Astrocyte of the cerebellum (primary cell): ENCODE measurements around the gene CLIC5.

ENCODE experiments used
- DNase-seq: peaks from one replicate; pipeline ENCODE4 v3.0.0-alpha.2; 2011; ENCODE audit warnings: low read depth
- H3K4me3 ChIP-seq: 2 replicates; pipeline ENCODE4 v1.5.1; 2011; ENCODE audit warnings: mild to moderate bottlenecking, low read depth, low read length, moderate library complexity
- in situ Hi-C: cut with HindIII; loops from 2 replicates; pipeline ENCODE4 v1.10.0; 2017; ENCODE audit warnings: low sequenced_read_pairs
- TF ChIP-seq, protein P1 (sequence below): IDR thresholded peaks from 2 replicates; pipeline ENCODE4 v1.5.1; 2012; ENCODE audit warnings: low read length, low read depth, moderate library complexity, mild to moderate bottlenecking; ENCODE audit errors: missing control alignments

The CLIC5 gene

DNA sequence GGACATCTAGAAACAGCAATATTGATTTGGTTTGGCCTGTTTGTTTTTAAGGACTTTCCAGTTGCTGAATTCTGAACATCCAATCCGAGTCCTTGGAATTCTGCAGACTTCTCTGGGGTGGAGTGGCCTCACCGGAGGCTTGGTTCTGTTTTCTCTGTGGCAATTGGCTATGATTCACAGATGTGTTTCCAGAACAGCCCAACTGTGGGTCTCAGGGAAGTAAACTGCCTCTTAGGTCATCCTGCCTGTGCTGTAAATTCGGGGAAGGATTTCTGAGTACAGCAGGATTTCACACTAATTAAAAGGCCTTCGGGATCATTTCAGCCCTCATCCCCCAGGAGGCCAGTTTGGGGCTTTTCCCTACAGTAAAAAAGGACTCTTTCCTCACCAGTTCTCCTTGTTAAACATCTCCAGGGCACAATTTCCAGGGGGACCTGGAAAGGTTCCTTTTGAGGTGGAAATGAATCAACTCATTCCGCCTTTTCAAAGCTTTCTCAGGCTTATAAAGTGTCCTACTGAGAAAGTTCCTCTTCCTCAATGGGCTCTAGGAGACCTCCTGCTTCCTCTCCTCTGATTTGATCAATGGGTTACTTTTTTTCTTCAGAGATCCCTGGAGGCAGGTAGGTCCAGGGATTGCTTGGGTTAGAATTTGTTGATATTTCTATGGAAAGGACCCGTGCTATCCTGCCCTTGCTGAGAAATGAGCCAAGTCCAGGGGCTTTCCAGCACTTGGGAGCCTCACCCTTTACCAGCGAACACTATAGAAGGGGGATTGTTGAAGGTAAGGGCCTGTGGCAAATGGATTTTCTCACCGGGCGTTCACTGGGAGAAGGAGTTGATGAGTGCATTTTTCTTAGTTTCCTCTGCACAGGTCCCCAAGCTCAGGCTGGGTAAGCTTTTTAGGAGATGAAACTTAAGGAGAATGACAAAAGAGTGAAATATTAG is 114.6 kb downstream of the CLIC5 start:
- DNase-seq, result peak; percentile 32
- no peak overlapping the region for H3K4me3 ChIP-seq
- TF ChIP-seq, protein P1, sequence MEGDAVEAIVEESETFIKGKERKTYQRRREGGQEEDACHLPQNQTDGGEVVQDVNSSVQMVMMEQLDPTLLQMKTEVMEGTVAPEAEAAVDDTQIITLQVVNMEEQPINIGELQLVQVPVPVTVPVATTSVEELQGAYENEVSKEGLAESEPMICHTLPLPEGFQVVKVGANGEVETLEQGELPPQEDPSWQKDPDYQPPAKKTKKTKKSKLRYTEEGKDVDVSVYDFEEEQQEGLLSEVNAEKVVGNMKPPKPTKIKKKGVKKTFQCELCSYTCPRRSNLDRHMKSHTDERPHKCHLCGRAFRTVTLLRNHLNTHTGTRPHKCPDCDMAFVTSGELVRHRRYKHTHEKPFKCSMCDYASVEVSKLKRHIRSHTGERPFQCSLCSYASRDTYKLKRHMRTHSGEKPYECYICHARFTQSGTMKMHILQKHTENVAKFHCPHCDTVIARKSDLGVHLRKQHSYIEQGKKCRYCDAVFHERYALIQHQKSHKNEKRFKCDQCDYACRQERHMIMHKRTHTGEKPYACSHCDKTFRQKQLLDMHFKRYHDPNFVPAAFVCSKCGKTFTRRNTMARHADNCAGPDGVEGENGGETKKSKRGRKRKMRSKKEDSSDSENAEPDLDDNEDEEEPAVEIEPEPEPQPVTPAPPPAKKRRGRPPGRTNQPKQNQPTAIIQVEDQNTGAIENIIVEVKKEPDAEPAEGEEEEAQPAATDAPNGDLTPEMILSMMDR, result no peak
- in situ Hi-C loops, result no loop called here

DNA sequence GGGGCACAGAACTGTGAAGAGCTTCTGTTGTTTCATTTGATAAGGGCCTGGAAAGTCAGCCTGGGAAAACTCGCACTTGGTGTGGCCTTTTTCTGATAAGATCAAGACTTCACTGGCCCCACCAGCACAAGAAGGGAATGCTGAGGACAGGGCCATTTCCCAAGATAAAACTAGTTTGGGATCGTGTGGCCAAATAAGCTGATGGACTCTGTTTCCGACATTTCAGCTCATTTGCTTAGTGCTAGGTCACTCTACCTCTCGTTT is 116.0 kb downstream of the CLIC5 start:
- DNase-seq, result no peak
- no peak overlapping the region for H3K4me3 ChIP-seq
- TF ChIP-seq, protein P1, result no peak
- in situ Hi-C loops, result loop anchor here (5.0 kb wide), 1 partner anchor 57 kb away; no protein-coding TSS in a partner anchor

- TF ChIP-seq, protein P1, result no peak
- in situ Hi-C loops, result loop anchor here (5.0 kb wide), 1 partner anchor 57 kb away; no protein-coding TSS in a partner anchor
- no peak overlapping the region for H3K4me3 ChIP-seq
- no peak for DNase-seq
These were observed 116.5 kb downstream of the CLIC5 start for GRCh38 chr6:45898941-45899682.

- in situ Hi-C loops, result loop anchor here (5.0 kb wide), 1 partner anchor 55 kb away; no protein-coding TSS in a partner anchor
- H3K4me3 ChIP-seq, result no peak overlapping the region
- peak; percentile 51 for DNase-seq
- TF ChIP-seq, protein P1, result no peak
These were observed 118.7 kb downstream of the CLIC5 start for GRCh38 chr6:45896783-45897441.

GRCh38 chr6:45895569-45895968 is 120.1 kb downstream of the CLIC5 start:
- DNase-seq, result no peak
- TF ChIP-seq, protein P1, result no peak
- in situ Hi-C loops, result loop anchor here (5.0 kb wide), 1 partner anchor 53 kb away; no protein-coding TSS in a partner anchor
- H3K4me3 ChIP-seq, result no peak overlapping the region

DNA sequence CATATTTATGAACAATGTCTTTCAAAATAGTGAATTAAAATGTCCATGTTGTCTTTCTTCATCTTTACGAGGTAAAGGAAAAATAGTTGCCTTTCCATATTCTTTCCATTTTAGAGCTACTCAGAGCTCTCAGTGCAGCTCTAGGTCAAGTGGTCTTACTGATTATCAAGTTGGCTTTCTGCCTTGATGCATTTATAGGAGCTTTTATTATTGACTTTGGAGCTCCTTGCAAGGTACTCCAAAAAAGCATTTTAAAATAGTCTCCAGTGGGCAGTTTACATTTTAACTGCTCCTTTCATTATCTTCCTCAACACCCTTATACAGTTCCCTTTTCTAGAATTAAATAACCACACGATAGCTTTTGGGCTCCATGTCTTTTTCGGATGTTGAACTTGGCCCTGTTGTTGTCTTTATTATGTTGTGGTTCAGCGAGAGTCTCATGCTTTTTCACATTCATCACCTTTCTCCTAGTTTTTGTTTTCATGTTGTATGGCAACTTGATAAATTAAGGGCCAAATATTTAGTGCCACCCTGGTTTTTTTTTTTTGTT is 122.9 kb downstream of the CLIC5 start:
- no peak overlapping the region for H3K4me3 ChIP-seq
- in situ Hi-C loops, result no loop called here
- TF ChIP-seq, protein P1, result no peak

More for the DNA sequence above, 122.9 kb downstream of the CLIC5 start:
- no peak for DNase-seq
